T-helper 22 cell (primary cell): ENCODE results near the gene SLC49A3.

ENCODE experiments used
- DNase-seq: peaks from one replicate; pipeline ENCODE4 v3.0.0-alpha.2; 2020; ENCODE audit warnings: low read depth

The SLC49A3 gene

GRCh38 chr4:666822-667544 lies 22.0 kb downstream of the SLC49A3 start:
- no peak for DNase-seq

GRCh38 chr4:666436-666810 lies 22.5 kb downstream of the SLC49A3 start:
- DNase-seq, result no peak

- DNase-seq, result no peak
Observed at GRCh38 chr4:665751-666435, 23.1 kb downstream of the SLC49A3 start.

GRCh38 chr4:665381-665750 lies 23.6 kb downstream of the SLC49A3 start:
- DNase-seq, result no peak

- DNase-seq, result no peak
Observed at GRCh38 chr4:664713-665231, 24.2 kb downstream of the SLC49A3 start.

- peak; percentile 58 for DNase-seq
Observed at GRCh38 chr4:663438-664428, 25.2 kb downstream of the SLC49A3 start.

GRCh38 chr4:663046-663437 lies 25.9 kb downstream of the SLC49A3 start:
- DNase-seq, result no peak

- DNase-seq, result no peak
Observed at GRCh38 chr4:661881-662761, 26.8 kb downstream of the SLC49A3 start.

- no peak for DNase-seq
Observed at GRCh38 chr4:661231-661630, 27.7 kb downstream of the SLC49A3 start.

- no peak for DNase-seq
Observed at GRCh38 chr4:660401-660800, 28.6 kb downstream of the SLC49A3 start.

GRCh38 chr4:659851-660250 lies 29.1 kb downstream of the SLC49A3 start:
- DNase-seq, result no peak

- DNase-seq, result no peak
Observed at GRCh38 chr4:658681-659667, 30.0 kb downstream of the SLC49A3 start.

GRCh38 chr4:657834-658667 lies 30.9 kb downstream of the SLC49A3 start:
- no peak for DNase-seq

GRCh38 chr4:657338-657833 lies 31.6 kb downstream of the SLC49A3 start:
- no peak for DNase-seq

GRCh38 chr4:656436-657337 lies 32.3 kb downstream of the SLC49A3 start:
- no peak for DNase-seq

- no peak for DNase-seq
Observed at GRCh38 chr4:655464-656151, 33.3 kb downstream of the SLC49A3 start.

GRCh38 chr4:654871-655463 lies 34.0 kb downstream of the SLC49A3 start:
- DNase-seq, result no peak
